NCI-H2107 (cell line): ENCODE data around the gene CAPRIN2.
A peak's percentile ranks its signal among the peaks of the same experiment; 100 is the strongest.

Experiments used
- DNase-seq: peaks from one replicate; lab custom pipeline; 2025; lab: John Stamatoyannopoulos, UW

Gene CAPRIN2

GRCh38 chr12:30698346-30698745 is 56.4 kb downstream of the CAPRIN2 start:
- DNase-seq, result no peak

GRCh38 chr12:30696943-30697342 is 57.8 kb downstream of the CAPRIN2 start:
- DNase-seq, result no peak

GRCh38 chr12:30696486-30696885 is 58.3 kb downstream of the CAPRIN2 start:
- DNase-seq, result no peak

- DNase-seq, result no peak
Observed at GRCh38 chr12:30696103-30696408, 58.7 kb downstream of the CAPRIN2 start.

GRCh38 chr12:30695199-30696102 is 59.3 kb downstream of the CAPRIN2 start, which contains the start of gene IPO8:
Gene IPO8 (minus strand): TSS chr12:30695869. CDS start chr12:30695647, 222 bp downstream.
- DNase-seq, result peak; percentile 95

GRCh38 chr12:30694412-30695198 is 60.1 kb downstream of the CAPRIN2 start:
- DNase-seq, result peak; percentile 17

GRCh38 chr12:30692470-30692869 is 62.3 kb downstream of the CAPRIN2 start:
- DNase-seq, result no peak

GRCh38 chr12:30691122-30691879 is 63.5 kb downstream of the CAPRIN2 start:
- DNase-seq, result peak; percentile 10

- no peak for DNase-seq
Observed at GRCh38 chr12:30687265-30687986, 67.3 kb downstream of the CAPRIN2 start.

GRCh38 chr12:30679241-30679640 is 75.5 kb downstream of the CAPRIN2 start:
- no peak for DNase-seq

GRCh38 chr12:30678221-30678620 is 76.5 kb downstream of the CAPRIN2 start:
- DNase-seq, result no peak

- no peak for DNase-seq
Observed at GRCh38 chr12:30661210-30661609, 93.5 kb downstream of the CAPRIN2 start.
